Endodermal cell (in vitro differentiated cells): ENCODE measurements around the gene LYZL2. TPM values are rescaled to one million over a fixed set of nuclear protein-coding genes. Genes with fewer than 3 reads are reported as not detected.
"Not testable (repeated sequence)": the region's sequence is repeated elsewhere in the genome, so short reads cannot be mapped to it uniquely, and the experiment has no call there.

ENCODE experiments used
- DNase-seq: peaks from one replicate; pipeline ENCODE4 v3.0.0-alpha.2; 2017
- H3K27ac ChIP-seq: 2 replicates; pipeline ENCODE4 v1.5.1; 2013; ENCODE audit warnings: mild to moderate bottlenecking, low read depth, low read length, moderate library complexity
- H3K27me3 ChIP-seq: 2 replicates; pipeline ENCODE4 v1.6.1; 2013; ENCODE audit warnings: mild to moderate bottlenecking, low read length, moderate library complexity; ENCODE audit not compliant: insufficient read depth, control insufficient read depth, poor library complexity, severe bottlenecking
- H3K36me3 ChIP-seq: 2 replicates; pipeline ENCODE4 v1.7.0; 2013; ENCODE audit warnings: mild to moderate bottlenecking, low read length, moderate library complexity; ENCODE audit not compliant: control insufficient read depth, insufficient read depth
- H3K4me1 ChIP-seq: one replicate; pipeline ENCODE4 v1.7.0; 2013; ENCODE audit warnings: low read length; ENCODE audit not compliant: control insufficient read depth, insufficient read depth
- H3K4me3 ChIP-seq: 2 replicates; pipeline ENCODE4 v1.5.1; 2013; ENCODE audit warnings: mild to moderate bottlenecking, low read length, moderate library complexity
- H3K9ac ChIP-seq: 2 replicates; pipeline ENCODE4 v1.6.1; 2013; ENCODE audit warnings: mild to moderate bottlenecking, low read length, moderate library complexity; ENCODE audit not compliant: poor library complexity, severe bottlenecking; ENCODE audit errors: extremely low read depth
- H3K9me3 ChIP-seq: 2 replicates; pipeline ENCODE4 v1.6.1; 2013; ENCODE audit warnings: mild to moderate bottlenecking, low read length, moderate library complexity; ENCODE audit not compliant: control insufficient read depth
- H3K27ac Mint-ChIP-seq: 2 replicates; pipeline ENCODE4 v1.8.0; 2020; ENCODE audit warnings: mixed read lengths
- H3K27me3 Mint-ChIP-seq: 2 replicates; pipeline ENCODE4 v1.8.0; 2021; ENCODE audit warnings: mild to moderate bottlenecking, mixed read lengths; ENCODE audit not compliant: insufficient read depth
- H3K36me3 Mint-ChIP-seq: 2 replicates; pipeline ENCODE4 v1.8.0; 2020; ENCODE audit warnings: low read depth, mixed read lengths
- H3K4me1 Mint-ChIP-seq: 2 replicates; pipeline ENCODE4 v1.8.0; 2020; ENCODE audit warnings: mixed read lengths
- H3K4me3 Mint-ChIP-seq: 2 replicates; pipeline ENCODE4 v1.8.0; 2020; ENCODE audit warnings: mild to moderate bottlenecking, moderate library complexity, mixed read lengths
- H3K9me3 Mint-ChIP-seq: 2 replicates; pipeline ENCODE4 v1.8.0; 2020; ENCODE audit warnings: mild to moderate bottlenecking, mixed read lengths
- CTCF ChIP-seq: fragments of 200-600 bp; sonication (generic); conservative IDR thresholded peaks from 2 replicates; pipeline ENCODE4 v1.5.0; 2021; ENCODE audit warnings: antibody characterized with exemption, mild to moderate bottlenecking
- WGBS, 2 experiments: methylation state at CpG; one replicate each; pipeline versions ENCODE4 v1.1.5 to v1.1.7; 2013; ENCODE audit warnings: missing lambda C conversion rate in 2 of 2, mixed read lengths in 1 of 2; ENCODE audit not compliant: insufficient coverage in 1 of 2, insufficient read length in 1 of 2; 5-methylcytosine and 5-hydroxymethylcytosine counted together
- total RNA-seq, 2 donors: library from RNA; stranded (reverse); fragmentation: NEBNext Ultra II Directional in 1 of 2; extraction: Animal tissue kit (Norgen Biotek cat#: 25700) in 1 of 2; gene quantifications; 2 replicates in 1 of 2; 3 replicates in 1 of 2; pipeline ENCODE4 v1.2.1, GENCODE V29; 2021

Gene LYZL2
- total RNA-seq, 2 donors from 2014 or later = not detected

GRCh38 chr10:30594077-30594476, 35.5 kb downstream of the LYZL2 start:
- TF ChIP-seq CTCF = no peak
- Histone ChIP-seq H3K9ac (no peak overlapping the region), H3K27me3 (no peaks in the 10 kb centered on the region), H3K4me3 (no peak overlapping the region), H3K4me1 (no peaks in the 10 kb centered on the region), H3K9me3 (no peaks in the 10 kb centered on the region), H3K27ac (no peak overlapping the region), H3K36me3 (no peaks in the 10 kb centered on the region)
- Mint-ChIP-seq H3K4me1 (peaks cover 45% of the 10 kb centered on the region), H3K27ac (no peak overlapping the region), H3K9me3 (no peaks in the 10 kb centered on the region), H3K4me3 (no peak overlapping the region), H3K27me3 (peaks cover 27% of the 10 kb centered on the region), H3K36me3 (no peaks in the 10 kb centered on the region)
- no peak for DNase-seq
- WGBS, 2 experiments = 95 to 100% methylated on average over 1 to 4 of the region's 4 CpGs

GRCh38 chr10:30592770-30593169, 36.8 kb downstream of the LYZL2 start:
- not testable (repeated sequence) for H3K27ac Mint-ChIP-seq, H3K36me3 ChIP-seq, H3K4me3 Mint-ChIP-seq, DNase-seq, H3K9ac ChIP-seq, H3K4me3 ChIP-seq, H3K4me1 ChIP-seq, H3K27ac ChIP-seq, H3K9me3 Mint-ChIP-seq, H3K36me3 Mint-ChIP-seq, H3K9me3 ChIP-seq, H3K27me3 ChIP-seq
- WGBS, 2 experiments = 79 to 93% methylated on average over 3 of the region's 3 CpGs
- Mint-ChIP-seq H3K4me1 (peaks cover 34% of the 10 kb centered on the region), H3K27me3 (peaks cover 25% of the 10 kb centered on the region)

GRCh38 chr10:30591249-30591670, 38.3 kb downstream of the LYZL2 start:
- peak; percentile 87 for TF ChIP-seq CTCF
- H3K27ac Mint-ChIP-seq = no peak overlapping the region
- H3K27me3 Mint-ChIP-seq = peaks cover 25% of the 10 kb centered on the region
- no peak overlapping the region for H3K4me3 Mint-ChIP-seq
- no peak overlapping the region for H3K9ac ChIP-seq
- H3K36me3 ChIP-seq = no peaks in the 10 kb centered on the region
- peaks cover 24% of the 10 kb centered on the region for H3K4me1 Mint-ChIP-seq
- H3K36me3 Mint-ChIP-seq = no peaks in the 10 kb centered on the region
- no peaks in the 10 kb centered on the region for H3K9me3 ChIP-seq
- no peaks in the 10 kb centered on the region for H3K27me3 ChIP-seq
- H3K4me1 ChIP-seq = no peaks in the 10 kb centered on the region
- H3K4me3 ChIP-seq = no peak overlapping the region
- no peaks in the 10 kb centered on the region for H3K9me3 Mint-ChIP-seq
- WGBS, 2 experiments = 3 to 18% methylated on average over 5 of the region's 5 CpGs
- peak; percentile 83 for DNase-seq
- H3K27ac ChIP-seq = no peak overlapping the region

GRCh38 chr10:30589441-30589840, 40.1 kb downstream of the LYZL2 start:
- H3K4me1 ChIP-seq = no peaks in the 10 kb centered on the region
- Mint-ChIP-seq H3K27me3 (peaks cover 19% of the 10 kb centered on the region), H3K4me1 (peaks cover 18% of the 10 kb centered on the region), H3K4me3 (no peak overlapping the region), H3K9me3 (no peaks in the 10 kb centered on the region), H3K36me3 (no peaks in the 10 kb centered on the region), H3K27ac (no peak overlapping the region)
- H3K27me3 ChIP-seq = no peaks in the 10 kb centered on the region
- DNase-seq = no peak
- H3K9me3 ChIP-seq = no peaks in the 10 kb centered on the region
- no peak for TF ChIP-seq CTCF
- no peak overlapping the region for H3K9ac ChIP-seq
- H3K4me3 ChIP-seq = no peak overlapping the region
- whole genome bisulfite sequencing, 2 experiments = 91 to 96% methylated on average over 5 to 7 of the region's 7 CpGs
- no peaks in the 10 kb centered on the region for H3K36me3 ChIP-seq
- H3K27ac ChIP-seq = no peak overlapping the region
